GM18867 (cell line): ENCODE measurements around the gene RUVBL2.

Experiments used
- ATAC-seq: cut with Tn5 transposase; IDR thresholded peaks from one replicate; pipeline ENCODE4 v1.9.1; 2021; ENCODE audit warnings: mild to moderate bottlenecking, moderate library complexity; ENCODE audit not compliant: unreplicated experiment

Gene RUVBL2

DNA sequence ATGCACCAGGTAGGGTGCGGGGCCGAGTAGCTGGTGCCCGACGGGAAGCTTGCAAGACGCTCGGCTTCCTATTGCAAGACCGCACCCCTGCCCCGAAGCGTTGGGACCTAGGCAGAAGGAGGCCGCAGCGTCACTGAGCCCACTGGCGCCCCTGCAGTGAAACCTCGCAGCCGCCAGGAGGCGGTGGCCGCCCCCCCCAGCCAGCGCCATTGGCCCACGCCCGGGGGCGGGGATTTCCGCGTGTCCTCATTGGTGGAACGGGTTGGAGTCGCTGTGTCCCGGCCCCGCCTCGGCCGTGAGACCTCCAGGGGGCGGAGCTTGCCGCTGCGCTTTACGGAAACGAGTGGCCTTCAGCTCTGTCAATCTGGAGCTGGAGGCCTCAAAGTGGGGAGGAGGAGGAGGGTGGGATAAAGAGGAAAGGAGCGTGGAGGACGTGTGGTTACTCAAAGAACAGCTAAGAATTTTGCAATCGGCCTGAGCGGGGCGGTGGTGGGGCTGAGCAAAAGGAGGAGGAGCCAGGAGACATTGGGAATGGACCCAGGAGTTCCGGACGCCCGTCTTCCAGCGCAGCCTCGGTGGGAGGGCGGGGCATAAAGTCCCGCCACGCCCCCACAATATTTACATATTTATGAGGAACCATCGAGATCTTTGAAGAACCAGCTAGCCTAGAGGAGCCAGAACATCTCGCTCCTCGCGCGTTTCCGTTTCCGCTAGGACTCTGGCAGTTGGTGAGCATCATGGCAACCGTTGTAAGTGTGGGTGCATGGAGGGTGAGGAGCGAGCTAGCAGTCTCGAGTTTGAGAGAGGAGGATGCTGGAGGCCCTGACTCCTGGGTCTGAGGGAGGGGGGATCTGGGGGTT lies at the start of gene RUVBL2, which contains the start of gene GYS1:
RUVBL2 (plus strand) TSS at position 713 of the 860 bp plus-strand sequence; CDS start at position 738, 25 bp downstream.
GYS1 (minus strand) TSS at position 135 of the 860 bp plus-strand sequence. CDS start 197 bp downstream, outside the sequence.
- peak; percentile 84 for ATAC-seq

- ATAC-seq: no peak
Measured at GRCh38 chr19:48945415-48945814, 48.3 kb upstream of the RUVBL2 start.

DNA sequence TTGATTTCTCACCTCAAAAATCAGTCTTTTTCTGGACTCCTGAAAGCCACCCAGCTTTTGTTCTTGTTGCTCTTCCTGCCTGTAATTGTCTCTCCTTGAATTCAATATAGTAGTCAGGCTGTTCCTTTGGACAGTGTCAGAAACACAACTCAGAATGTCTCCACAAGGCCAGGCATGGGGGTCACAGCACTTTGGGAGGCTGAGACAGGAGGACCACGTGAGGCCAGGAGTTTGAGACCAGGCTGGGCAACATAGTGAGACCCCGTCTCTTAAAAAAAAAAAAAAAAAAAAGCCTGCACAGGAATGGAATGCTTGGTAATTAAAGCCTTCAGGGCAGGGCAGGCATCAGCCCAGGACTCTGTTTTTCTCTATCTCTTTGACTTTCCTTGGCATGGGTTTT lies 47.9 kb upstream of the RUVBL2 start:
- ATAC-seq: no peak

DNA sequence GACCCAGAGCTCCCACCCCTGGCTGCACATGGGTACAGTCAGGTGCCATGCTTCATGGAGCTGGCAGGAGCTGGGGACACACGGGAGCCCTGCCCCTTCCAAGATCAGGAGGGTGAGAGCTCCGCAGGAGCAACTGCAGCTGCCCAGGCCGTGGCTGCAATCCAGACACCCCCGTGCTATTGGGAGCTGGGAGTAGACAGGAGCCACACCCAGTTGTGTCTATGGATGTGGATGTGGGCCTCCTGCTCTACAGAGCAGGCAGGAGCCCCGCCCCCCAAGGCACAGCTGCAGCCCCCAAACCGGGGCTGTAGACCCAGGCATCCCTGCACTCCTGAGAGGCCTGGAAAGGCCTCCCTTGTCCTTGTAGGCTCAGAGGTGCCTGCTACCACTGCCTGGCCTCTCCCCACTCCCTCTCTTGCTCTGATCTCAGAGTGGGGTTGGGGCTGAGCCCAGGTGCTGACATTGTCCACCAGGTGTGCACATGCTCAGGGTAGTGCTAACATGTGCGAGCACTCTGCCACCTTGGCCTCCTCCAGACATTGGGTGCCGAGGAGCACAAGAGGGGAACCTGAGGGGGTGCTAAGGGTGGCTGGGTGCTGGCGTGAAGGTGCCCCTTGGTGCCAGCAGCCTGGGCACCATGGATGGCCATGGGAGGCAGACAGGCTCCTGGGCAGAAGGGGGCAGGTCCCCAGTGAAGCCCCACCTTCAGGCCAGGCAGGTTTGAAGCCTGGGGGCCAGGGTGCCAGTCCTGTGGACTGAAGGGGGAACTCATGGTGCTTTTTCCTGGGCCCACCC lies 47.0 kb upstream of the RUVBL2 start:
- no peak for ATAC-seq

GRCh38 chr19:48947258-48947542 lies 46.5 kb upstream of the RUVBL2 start:
- ATAC-seq: no peak

DNA sequence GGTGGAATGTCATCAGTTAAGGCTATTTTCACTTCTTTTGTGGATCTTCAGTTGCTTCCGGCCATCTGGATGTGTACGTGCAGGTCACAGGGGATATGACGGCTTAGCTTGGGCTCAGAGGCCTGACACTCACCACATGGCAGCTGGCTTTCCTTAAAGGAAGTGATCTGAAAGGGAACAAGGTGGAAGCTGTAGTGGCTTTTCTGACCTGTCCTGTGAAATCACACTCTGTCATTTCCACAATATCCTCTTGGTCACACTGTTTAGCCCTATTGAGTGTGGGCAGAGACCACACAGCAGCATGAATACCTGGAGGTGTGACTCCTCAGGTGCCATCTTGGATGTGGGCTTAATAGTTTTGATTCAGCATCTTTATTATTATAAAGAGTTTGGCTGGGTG lies 43.5 kb upstream of the RUVBL2 start:
- no peak for ATAC-seq

DNA sequence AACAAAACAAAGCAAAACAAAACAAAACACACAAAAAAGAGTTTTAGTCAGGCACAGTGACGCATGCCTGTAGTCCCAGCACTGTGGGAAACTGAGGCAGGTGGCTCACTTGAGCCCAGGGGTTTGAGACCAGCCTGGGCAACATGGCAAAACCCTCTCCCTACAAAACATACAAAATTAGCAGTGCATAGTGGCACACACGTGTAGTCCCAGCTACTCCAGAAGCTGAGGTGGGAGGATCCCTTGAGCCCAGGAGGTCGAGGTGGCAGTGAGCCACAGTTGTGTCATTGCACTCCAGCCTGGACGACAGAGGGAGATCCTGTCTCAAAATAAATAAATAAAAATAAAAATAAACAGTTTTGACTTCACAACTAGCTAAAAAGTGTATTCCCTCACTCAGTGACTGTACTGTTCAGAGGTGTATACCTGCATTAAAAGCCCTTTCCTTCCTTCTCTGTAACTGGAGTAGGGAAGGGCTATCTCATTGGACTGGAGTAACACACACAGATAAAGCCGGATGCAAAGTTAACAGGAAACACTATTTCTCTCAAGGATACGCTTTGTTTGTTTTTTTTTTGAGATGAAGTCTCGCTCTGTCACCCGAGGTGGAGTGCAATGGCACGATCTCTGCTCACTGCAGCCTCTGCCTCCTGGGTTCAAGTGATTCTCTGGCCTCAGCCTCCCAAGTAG lies 42.7 kb upstream of the RUVBL2 start:
- no peak for ATAC-seq

GRCh38 chr19:48953141-48953540 lies 40.5 kb upstream of the RUVBL2 start:
- ATAC-seq: no peak

GRCh38 chr19:48953990-48954594 lies 39.6 kb upstream of the RUVBL2 start:
- ATAC-seq: no peak

DNA sequence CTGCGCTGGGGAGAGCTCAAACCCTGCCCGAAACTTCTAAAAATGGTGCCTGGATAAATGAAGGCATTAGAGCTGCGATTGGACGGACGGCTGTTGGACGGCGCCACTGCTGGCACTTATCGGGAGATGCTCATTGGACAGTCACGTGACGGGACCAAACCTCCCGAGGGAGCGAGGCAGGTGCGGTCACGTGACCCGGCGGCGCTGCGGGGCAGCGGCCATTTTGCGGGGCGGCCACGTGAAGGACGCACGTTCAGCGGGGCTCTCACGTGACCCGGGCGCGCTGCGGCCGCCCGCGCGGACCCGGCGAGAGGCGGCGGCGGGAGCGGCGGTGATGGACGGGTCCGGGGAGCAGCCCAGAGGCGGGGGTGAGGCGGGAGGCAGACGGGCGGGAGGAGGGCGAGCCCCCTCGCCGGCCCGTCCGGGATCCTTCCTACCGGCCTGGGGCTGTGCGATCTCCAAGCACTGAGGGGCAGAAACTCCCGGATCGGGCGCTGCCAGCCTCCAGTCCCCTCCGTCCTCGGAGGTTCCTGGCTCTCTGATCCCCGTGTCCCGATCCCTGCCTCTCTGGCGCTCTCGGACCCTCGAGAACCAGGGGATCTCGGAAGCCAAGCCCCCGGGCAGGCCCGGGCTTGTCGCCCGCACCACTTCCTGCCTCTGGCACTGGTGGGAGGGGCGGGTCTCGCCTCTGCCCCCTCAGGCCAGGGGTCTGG lies 38.9 kb upstream of the RUVBL2 start, which contains the start of gene BAX:
BAX (plus strand) TSS at position 281 of the 713 bp plus-strand sequence; CDS start at position 335, 54 bp downstream.
- ATAC-seq: peak; percentile 80

DNA sequence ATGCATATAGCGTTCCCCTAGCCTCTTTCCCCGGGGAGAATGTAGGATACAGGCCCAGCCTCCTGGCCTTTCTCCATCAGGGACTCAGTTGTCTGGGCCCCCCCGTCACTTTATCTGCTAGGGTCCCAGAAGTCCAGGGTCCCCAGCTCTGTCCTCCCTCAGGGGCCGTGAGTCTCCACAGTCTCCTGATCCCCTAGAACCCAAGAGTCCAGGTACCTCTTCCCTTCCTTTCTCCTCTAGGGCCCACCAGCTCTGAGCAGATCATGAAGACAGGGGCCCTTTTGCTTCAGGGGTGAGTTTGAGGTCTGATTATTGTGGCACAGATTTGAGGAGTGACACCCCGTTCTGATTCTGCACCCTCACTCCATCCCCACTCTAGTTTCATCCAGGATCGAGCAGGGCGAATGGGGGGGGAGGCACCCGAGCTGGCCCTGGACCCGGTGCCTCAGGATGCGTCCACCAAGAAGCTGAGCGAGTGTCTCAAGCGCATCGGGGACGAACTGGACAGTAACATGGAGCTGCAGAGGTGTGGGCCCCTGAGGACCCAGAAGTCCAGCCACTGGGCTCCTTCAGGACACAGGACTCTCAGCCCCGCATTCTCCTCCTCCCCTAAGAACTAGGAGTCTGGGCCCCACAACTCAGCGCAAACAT lies 38.3 kb upstream of the RUVBL2 start:
- no peak for ATAC-seq

DNA sequence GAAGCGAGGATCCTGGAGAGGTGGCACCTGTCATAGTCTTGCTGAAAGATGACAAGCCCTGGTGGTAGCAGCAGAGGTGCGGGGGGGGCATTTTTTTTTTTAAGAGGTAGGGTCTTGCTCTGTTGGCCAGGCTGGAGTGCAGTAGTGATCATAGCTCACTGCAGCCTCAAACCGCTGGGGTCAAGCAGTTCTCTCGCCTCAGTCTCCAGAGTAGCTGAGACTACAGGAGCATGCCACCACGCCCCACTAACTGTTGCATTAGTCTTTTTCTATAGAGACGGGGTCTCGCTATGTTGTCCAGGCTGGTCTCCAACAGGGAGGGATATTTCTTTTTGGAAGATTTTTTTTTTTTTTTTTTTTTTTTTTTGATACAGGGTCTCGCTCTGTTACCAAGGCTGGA lies 35.7 kb upstream of the RUVBL2 start:
- ATAC-seq: no peak

- no peak for ATAC-seq
Measured at GRCh38 chr19:48959341-48960239, 34.1 kb upstream of the RUVBL2 start.

DNA sequence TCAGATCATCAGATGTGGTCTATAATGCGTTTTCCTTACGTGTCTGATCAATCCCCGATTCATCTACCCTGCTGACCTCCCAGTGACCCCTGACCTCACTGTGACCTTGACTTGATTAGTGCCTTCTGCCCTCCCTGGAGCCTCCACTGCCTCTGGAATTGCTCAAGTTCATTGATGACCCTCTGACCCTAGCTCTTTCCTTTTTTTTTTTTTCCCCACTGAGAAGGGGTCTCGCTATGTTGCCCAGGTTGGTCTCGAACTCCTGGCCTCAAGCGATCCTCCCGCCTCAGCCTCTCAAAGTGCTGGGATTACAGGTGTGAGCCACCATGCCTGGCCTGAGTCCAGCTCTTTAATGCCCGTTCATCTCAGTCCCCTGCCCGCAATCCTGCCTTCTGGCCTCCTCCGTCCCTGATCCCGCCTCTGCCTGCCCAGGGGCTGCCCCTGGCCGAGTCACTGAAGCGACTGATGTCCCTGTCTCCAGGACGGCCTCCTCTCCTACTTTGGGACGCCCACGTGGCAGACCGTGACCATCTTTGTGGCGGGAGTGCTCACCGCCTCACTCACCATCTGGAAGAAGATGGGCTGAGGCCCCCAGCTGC lies 32.5 kb upstream of the RUVBL2 start:
- ATAC-seq: no peak

- no peak for ATAC-seq
Measured at GRCh38 chr19:48961673-48962028, 32.0 kb upstream of the RUVBL2 start.

GRCh38 chr19:48962029-48962848 lies 31.4 kb upstream of the RUVBL2 start:
- peak; percentile 39 for ATAC-seq

GRCh38 chr19:48962849-48963165 lies 30.9 kb upstream of the RUVBL2 start:
- no peak for ATAC-seq
